B cell (primary cell): ENCODE results near the gene PSMD8. TPM values are rescaled to one million over a fixed set of nuclear protein-coding genes. Genes with fewer than 3 reads are reported as not detected.

ENCODE experiments used
- ATAC-seq: fragments of 200-7000 bp; cut with Tn5 transposase; one replicate; pipeline ENCODE4 v1.10.0; 2021; ENCODE audit warnings: low read depth, mild to moderate bottlenecking, moderate number of reproducible peaks, moderate library complexity
- CTCF ChIA-PET: fragments of 350-600 bp; sonication (Branson Sonifier 250); formaldehyde crosslinking; loops from one replicate; lab custom pipeline; 2021; ENCODE audit warnings: antibody characterized with exemption, inconsistent platforms; lab: Charles Lee
- POLR2A ChIA-PET: fragments of 350-600 bp; sonication (Branson Sonifier 250); formaldehyde crosslinking; loops from one replicate; lab custom pipeline; 2021; ENCODE audit warnings: antibody characterized with exemption; lab: Charles Lee
- DNase-seq: peaks from one replicate; pipeline ENCODE4 v3.0.0; 2013
- H2AFZ ChIP-seq: 2 replicates; pipeline ENCODE4 v1.6.1; 2012; ENCODE audit warnings: mild to moderate bottlenecking, low read depth, low read length; ENCODE audit not compliant: insufficient read depth, poor library complexity, severe bottlenecking
- H3K27ac ChIP-seq, 2 donors: 1 replicate in 1 of 2; 2 replicates in 1 of 2; pipeline ENCODE4 v1.5.1; 2012 to 2013; ENCODE audit warnings: low read length in 2 of 2, mild to moderate bottlenecking in 2 of 2, moderate library complexity in 1 of 2
- H3K27me3 ChIP-seq, 4 experiments: fragments of 200-600 bp in 1 of 4; sonication (generic) in 1 of 4; replicated peaks in 1 of 4; 1 replicate in 2 of 4; 2 replicates in 2 of 4; pipeline versions ENCODE4 v1.6.1 to v1.7.0; 2013 to 2016; ENCODE audit warnings: low read length in 3 of 4, mild to moderate bottlenecking in 2 of 4, mixed read lengths in 1 of 4, moderate library complexity in 1 of 4; ENCODE audit not compliant: insufficient read depth in 4 of 4, control insufficient read depth in 3 of 4; ENCODE audit errors: control extremely low read depth in 1 of 4
- H3K36me3 ChIP-seq, 2 experiments: replicated peaks in 1 of 2; 1 replicate in 1 of 2; 2 replicates in 1 of 2; pipeline versions ENCODE4 v1.6.1 to v1.7.1; 2013; ENCODE audit warnings: low read length in 1 of 2; ENCODE audit not compliant: insufficient read depth in 2 of 2, control insufficient read depth in 1 of 2; ENCODE audit errors: control extremely low read depth in 1 of 2, extremely low read depth in 1 of 2
- H3K4me1 ChIP-seq, 2 donors: fragments of 200-600 bp in 1 of 2; sonication (generic) in 1 of 2; 1 replicate in 1 of 2; 2 replicates in 1 of 2; pipeline versions ENCODE4 v1.5.1 to v1.6.1; 2013 to 2017; ENCODE audit warnings: low read length in 2 of 2; ENCODE audit not compliant: control insufficient read depth in 2 of 2, insufficient read depth in 2 of 2
- H3K4me2 ChIP-seq: replicated peaks from 2 replicates; pipeline ENCODE3; 2012; ENCODE audit warnings: mild to moderate bottlenecking, low read depth, low read length; ENCODE audit not compliant: poor library complexity, severe bottlenecking
- H3K4me3 ChIP-seq, 5 experiments: fragments of 200-600 bp in 1 of 5; sonication (generic) in 1 of 5; 1 replicate in 3 of 5; 2 replicates in 2 of 5; pipeline versions ENCODE4 v1.5.1 to v1.7.0; 2011 to 2016; ENCODE audit warnings: low read length in 4 of 5, mild to moderate bottlenecking in 4 of 5, low read depth in 2 of 5, control low read depth in 1 of 5, moderate library complexity in 1 of 5; ENCODE audit not compliant: insufficient read depth in 1 of 5; ENCODE audit errors: control extremely low read depth in 1 of 5, extremely low read depth in 1 of 5
- H3K79me2 ChIP-seq: fragments of 200-600 bp; sonication (generic); one replicate; pipeline ENCODE4 v1.6.0; 2016; ENCODE audit warnings: low read length; ENCODE audit not compliant: control insufficient read depth, insufficient read depth
- H3K9ac ChIP-seq: fragments of 200-600 bp; sonication (generic); 2 replicates; pipeline ENCODE4 v1.6.1; 2017; ENCODE audit warnings: mild to moderate bottlenecking, low read length, moderate library complexity
- H3K9me3 ChIP-seq, 3 donors: one replicate each; pipeline versions ENCODE4 v1.6.1 to v1.7.1; 2013; ENCODE audit warnings: low read length in 2 of 3; ENCODE audit not compliant: control insufficient read depth in 2 of 3, insufficient read depth in 1 of 3; ENCODE audit errors: control extremely low read depth in 1 of 3
- H4K20me1 ChIP-seq: 2 replicates; pipeline ENCODE4 v1.6.0; 2012; ENCODE audit warnings: mild to moderate bottlenecking, low read length; ENCODE audit not compliant: insufficient read depth, control insufficient read depth, poor library complexity, severe bottlenecking
- H3K27ac Mint-ChIP-seq: one replicate; pipeline ENCODE4 v1.8.0; 2021; ENCODE audit warnings: mixed read lengths
- H3K27me3 Mint-ChIP-seq: one replicate; pipeline ENCODE4 v1.8.0; 2021; ENCODE audit warnings: mixed read lengths
- H3K4me1 Mint-ChIP-seq: one replicate; pipeline ENCODE4 v1.8.0; 2021; ENCODE audit warnings: mixed read lengths
- H3K4me3 Mint-ChIP-seq: one replicate; pipeline ENCODE4 v1.8.0; 2021; ENCODE audit warnings: mixed read lengths
- H3K9me3 Mint-ChIP-seq: one replicate; pipeline ENCODE4 v1.8.0; 2022; ENCODE audit warnings: mixed read lengths; ENCODE audit not compliant: insufficient read depth
- CTCF ChIP-seq: fragments of 200-600 bp; IDR thresholded peaks from one replicate; pipeline ENCODE4 v1.8.0; 2022; ENCODE audit warnings: antibody characterized with exemption, mild to moderate bottlenecking
- EZH2 ChIP-seq: IDR thresholded peaks from 2 replicates; pipeline ENCODE4 v1.6.1; 2012; ENCODE audit warnings: borderline replicate concordance, low read depth, mild to moderate bottlenecking, moderate library complexity, low read length; ENCODE audit not compliant: insufficient read depth, poor library complexity, severe bottlenecking
- WGBS: methylation state at CpG from one replicate; pipeline ENCODE4 v1.1.5; 2013; ENCODE audit warnings: missing lambda C conversion rate; ENCODE audit not compliant: insufficient coverage; 5-methylcytosine and 5-hydroxymethylcytosine counted together
- intact Hi-C: fragments of 100-400 bp; cut with micrococcal nuclease; formaldehyde crosslinking; loops from one replicate; pipeline ENCODE4 v1.10.0; 2022
- polyA plus RNA-seq: library from polyadenylated mRNA; depleted of rRNA; stranded (reverse); fragments of >200 nt; gene quantifications from 2 replicates; pipeline ENCODE4 v1.2.3, GENCODE V29; 2012
- total RNA-seq, 2 donors: library from RNA; stranded (reverse); fragments of 120-200 nt in 1 of 2; gene quantifications; 1 replicate in 1 of 2; 2 replicates in 1 of 2; pipeline versions ENCODE4 v1.2.3 to v1.2.4, GENCODE V29; 2013 to 2022

PSMD8 gene
- total and polyA plus RNA-seq, 2 donors (not counting 1 experiment from before 2014, with no cell fraction given): 88.1 to 122 TPM

DNA sequence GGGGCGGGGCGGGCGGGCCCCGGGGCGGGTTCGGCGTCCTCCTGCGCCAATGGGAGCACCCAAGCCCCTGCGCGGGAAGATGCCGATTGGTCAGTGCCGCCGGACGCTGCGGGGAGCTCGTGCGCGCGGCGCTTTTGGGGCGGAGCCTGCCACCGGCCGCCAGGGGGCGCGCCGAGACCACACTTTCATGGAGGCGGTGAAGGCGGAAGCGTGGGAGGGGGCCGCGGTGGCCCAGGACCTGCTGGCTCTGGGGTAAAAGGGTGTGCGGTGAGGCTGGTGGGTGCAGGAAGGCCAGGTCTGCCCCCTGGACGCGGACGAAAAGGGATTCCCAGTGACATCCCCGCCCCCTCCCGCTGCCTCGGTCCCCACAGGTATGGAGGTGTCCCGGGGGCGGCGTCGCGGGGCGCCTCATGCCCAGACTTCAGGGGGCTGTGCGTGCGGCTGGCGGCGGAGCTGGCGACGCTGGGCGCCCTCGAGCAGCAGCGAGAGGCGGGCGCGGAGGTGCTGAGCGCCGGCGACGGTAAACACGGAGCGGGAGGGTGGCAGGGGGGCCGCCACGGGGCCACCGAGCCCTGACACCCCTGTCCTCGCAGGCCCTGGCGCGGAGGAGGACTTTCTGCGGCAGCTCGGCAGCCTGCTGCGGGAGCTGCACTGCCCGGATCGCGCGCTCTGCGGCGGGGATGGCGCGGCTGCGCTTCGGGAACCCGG, 28.8 kb downstream of the PSMD8 start, which contains the start of gene FAM98C:
TSS of gene FAM98C (plus strand) at position 127 of the 708 bp plus-strand sequence. CDS start at position 188, 61 bp downstream.
- Mint-ChIP-seq H3K4me3 (peak within 1 kb of the TSS; percentile 94), H3K27ac (peak within 1 kb of the TSS; percentile 94), H3K9me3 (no peaks in the 10 kb centered on the region), H3K4me1 (peaks cover 18% of the 10 kb centered on the region), H3K27me3 (peaks cover 18% of the 10 kb centered on the region)
- intact Hi-C loops: loop anchor here (1.0 to 5.0 kb wide), 12 partner anchors 16 to 924 kb away; partner anchors contain the start of genes ACTN4, EIF3K, MRPS12 and NFKBIB
- Histone ChIP-seq H3K4me1 (peaks cover 5 to 14% of the 10 kb centered on the region in 2 donors), H2AFZ (peak within 1 kb of the TSS; percentile 99), H3K4me3 (peak within 1 kb of the TSS; percentile 41 to 85 (median 75)), H3K27ac (peak within 1 kb of the TSS; percentile 61 to 79), H3K9me3 (peaks cover 0 to 3% (median 0%) of the 10 kb centered on the region in 3 donors), H3K27me3 (peaks cover 0 to 20% (median 7%) of the 10 kb centered on the region in 4 experiments), H3K79me2 (peaks cover 11% of the 10 kb centered on the region), H3K9ac (peak within 1 kb of the TSS; percentile 91), H3K4me2 (peak within 1 kb of the TSS; percentile 96), H3K36me3 (peaks cover 2 to 22% of the 10 kb centered on the region in 2 experiments), H4K20me1 (no peaks in the 10 kb centered on the region)
- under 1% methylated on average over 82 of the region's 82 CpGs for WGBS
- ATAC-seq (peak; percentile 97), DNase-seq (peak; percentile 99)
- peak; percentile 99 for TF ChIP-seq CTCF
- no peak for TF ChIP-seq EZH2
- CTCF ChIA-PET: interaction anchor here (0.6 to 5.0 kb wide), 57 partner anchors 9 to 1970 kb away, joined by 3 to 90 read pairs (median 5); partner anchors contain the start of genes ACTN4, ECH1, EIF3K and GGN
- POLR2A ChIA-PET: interaction anchor here (0.6 to 2.3 kb wide), 13 partner anchors 8 to 527 kb away, joined by 3 to 10 read pairs (median 3); partner anchors contain the start of genes EIF3K, GGN, MAP4K1 and PSMD8
